ENCODE measurements around the gene TEX19. TPM values are rescaled to one million over a fixed set of nuclear protein-coding genes. Genes with fewer than 3 reads are reported as not detected.

TEX19 gene
- total and polyA plus RNA-seq, 9 of the 15 experiments (the other 6 are each of a cell fraction or from before 2014, with no cell fraction given), result 0.10 to 4.9 (median 1.9) TPM

- no peak for TF ChIP-seq ZNF280A (IDR thresholded peaks at IDR 0.05; ENCODE audit: low read depth, partially characterized antibody)
- no peak for TF ChIP-seq DNMT1 (IDR thresholded peaks at IDR 0.05)
- TF ChIP-seq ILK (tag; IDR thresholded peaks at IDR 0.05; ENCODE audit: borderline replicate concordance, low read depth), result no peak
- no peak for TF ChIP-seq MCM7 (IDR thresholded peaks at IDR 0.05)
- TF ChIP-seq, protein P1, sequence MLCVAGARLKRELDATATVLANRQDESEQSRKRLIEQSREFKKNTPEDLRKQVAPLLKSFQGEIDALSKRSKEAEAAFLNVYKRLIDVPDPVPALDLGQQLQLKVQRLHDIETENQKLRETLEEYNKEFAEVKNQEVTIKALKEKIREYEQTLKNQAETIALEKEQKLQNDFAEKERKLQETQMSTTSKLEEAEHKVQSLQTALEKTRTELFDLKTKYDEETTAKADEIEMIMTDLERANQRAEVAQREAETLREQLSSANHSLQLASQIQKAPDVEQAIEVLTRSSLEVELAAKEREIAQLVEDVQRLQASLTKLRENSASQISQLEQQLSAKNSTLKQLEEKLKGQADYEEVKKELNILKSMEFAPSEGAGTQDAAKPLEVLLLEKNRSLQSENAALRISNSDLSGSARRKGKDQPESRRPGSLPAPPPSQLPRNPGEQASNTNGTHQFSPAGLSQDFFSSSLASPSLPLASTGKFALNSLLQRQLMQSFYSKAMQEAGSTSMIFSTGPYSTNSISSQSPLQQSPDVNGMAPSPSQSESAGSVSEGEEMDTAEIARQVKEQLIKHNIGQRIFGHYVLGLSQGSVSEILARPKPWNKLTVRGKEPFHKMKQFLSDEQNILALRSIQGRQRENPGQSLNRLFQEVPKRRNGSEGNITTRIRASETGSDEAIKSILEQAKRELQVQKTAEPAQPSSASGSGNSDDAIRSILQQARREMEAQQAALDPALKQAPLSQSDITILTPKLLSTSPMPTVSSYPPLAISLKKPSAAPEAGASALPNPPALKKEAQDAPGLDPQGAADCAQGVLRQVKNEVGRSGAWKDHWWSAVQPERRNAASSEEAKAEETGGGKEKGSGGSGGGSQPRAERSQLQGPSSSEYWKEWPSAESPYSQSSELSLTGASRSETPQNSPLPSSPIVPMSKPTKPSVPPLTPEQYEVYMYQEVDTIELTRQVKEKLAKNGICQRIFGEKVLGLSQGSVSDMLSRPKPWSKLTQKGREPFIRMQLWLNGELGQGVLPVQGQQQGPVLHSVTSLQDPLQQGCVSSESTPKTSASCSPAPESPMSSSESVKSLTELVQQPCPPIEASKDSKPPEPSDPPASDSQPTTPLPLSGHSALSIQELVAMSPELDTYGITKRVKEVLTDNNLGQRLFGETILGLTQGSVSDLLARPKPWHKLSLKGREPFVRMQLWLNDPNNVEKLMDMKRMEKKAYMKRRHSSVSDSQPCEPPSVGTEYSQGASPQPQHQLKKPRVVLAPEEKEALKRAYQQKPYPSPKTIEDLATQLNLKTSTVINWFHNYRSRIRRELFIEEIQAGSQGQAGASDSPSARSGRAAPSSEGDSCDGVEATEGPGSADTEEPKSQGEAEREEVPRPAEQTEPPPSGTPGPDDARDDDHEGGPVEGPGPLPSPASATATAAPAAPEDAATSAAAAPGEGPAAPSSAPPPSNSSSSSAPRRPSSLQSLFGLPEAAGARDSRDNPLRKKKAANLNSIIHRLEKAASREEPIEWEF (CRISPR knock-in tag; IDR thresholded peaks at IDR 0.05), result no peak
- TF ChIP-seq PYGO2 (tag; IDR thresholded peaks at IDR 0.05), result no peak
- no peak for TF ChIP-seq ZNF830 (CRISPR knock-in tag; IDR thresholded peaks at IDR 0.05)
- no peak for TF ChIP-seq GATAD2A (IDR thresholded peaks at IDR 0.05)
- TF ChIP-seq PHB (CRISPR knock-in tag; IDR thresholded peaks at IDR 0.05), result no peak
- no peak for TF ChIP-seq MTA2 (IDR thresholded peaks at IDR 0.05; ENCODE audit: low read depth)
- TF ChIP-seq NCOA6 (IDR thresholded peaks at IDR 0.05), result no peak
- no peak for TF ChIP-seq CGGBP1 (CRISPR knock-in tag; IDR thresholded peaks at IDR 0.05)
- no peak for TF ChIP-seq ZNF561 (CRISPR knock-in tag; conservative IDR thresholded peaks at IDR 0.05)
- TF ChIP-seq FOS (IDR thresholded peaks at IDR 0.05; ENCODE audit: extremely low read depth, insufficient read length), result no peak
- TF ChIP-seq, protein P2, sequence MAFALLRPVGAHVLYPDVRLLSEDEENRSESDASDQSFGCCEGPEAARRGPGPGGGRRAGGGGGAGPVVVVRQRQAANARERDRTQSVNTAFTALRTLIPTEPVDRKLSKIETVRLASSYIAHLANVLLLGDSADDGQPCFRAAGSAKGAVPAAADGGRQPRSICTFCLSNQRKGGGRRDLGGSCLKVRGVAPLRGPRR (CRISPR knock-in tag; IDR thresholded peaks at IDR 0.05), result no peak
- TF ChIP-seq TFAM (CRISPR knock-in tag; conservative IDR thresholded peaks at IDR 0.05), result no peak
- TF ChIP-seq ZNF639 (CRISPR knock-in tag; conservative IDR thresholded peaks at IDR 0.05 in 1 of 2, IDR thresholded peaks at IDR 0.05 in 1 of 2), result no peak
- no peak for TF ChIP-seq TAF7 (tag; IDR thresholded peaks at IDR 0.05)
Measured at GRCh38 chr17:82358465-82359350, at the start of gene TEX19 (continued).
